ENCODE measurements around the gene PRG2. TPM values are rescaled to one million over a fixed set of nuclear protein-coding genes. Genes with fewer than 3 reads are reported as not detected.

Gene PRG2
- not detected in 2 replicates for total RNA-seq

DNA sequence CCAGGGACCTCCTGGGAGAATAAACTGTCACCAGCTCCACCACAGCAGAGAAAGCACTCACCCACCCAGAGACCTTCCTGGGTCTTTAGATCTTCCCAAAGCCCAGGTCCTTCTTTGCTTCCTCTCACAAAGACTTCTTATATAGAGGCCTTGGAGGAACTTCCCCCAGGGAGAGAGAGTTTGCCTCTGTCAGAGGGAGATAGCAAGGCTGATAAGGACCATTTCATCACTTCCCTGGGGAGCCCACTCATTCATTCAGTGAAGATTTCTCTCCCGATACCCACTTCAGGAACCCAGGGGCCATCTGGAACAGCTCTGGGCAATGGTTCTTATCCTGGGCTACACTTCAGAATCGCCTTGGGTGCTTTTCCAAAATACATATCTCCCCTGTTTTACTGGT, at the start of gene PRG2:
Gene PRG2, minus strand, starts transcription at position 116 of the 400 bp plus-strand sequence. CDS start 706 bp downstream, outside the sequence.

DNA sequence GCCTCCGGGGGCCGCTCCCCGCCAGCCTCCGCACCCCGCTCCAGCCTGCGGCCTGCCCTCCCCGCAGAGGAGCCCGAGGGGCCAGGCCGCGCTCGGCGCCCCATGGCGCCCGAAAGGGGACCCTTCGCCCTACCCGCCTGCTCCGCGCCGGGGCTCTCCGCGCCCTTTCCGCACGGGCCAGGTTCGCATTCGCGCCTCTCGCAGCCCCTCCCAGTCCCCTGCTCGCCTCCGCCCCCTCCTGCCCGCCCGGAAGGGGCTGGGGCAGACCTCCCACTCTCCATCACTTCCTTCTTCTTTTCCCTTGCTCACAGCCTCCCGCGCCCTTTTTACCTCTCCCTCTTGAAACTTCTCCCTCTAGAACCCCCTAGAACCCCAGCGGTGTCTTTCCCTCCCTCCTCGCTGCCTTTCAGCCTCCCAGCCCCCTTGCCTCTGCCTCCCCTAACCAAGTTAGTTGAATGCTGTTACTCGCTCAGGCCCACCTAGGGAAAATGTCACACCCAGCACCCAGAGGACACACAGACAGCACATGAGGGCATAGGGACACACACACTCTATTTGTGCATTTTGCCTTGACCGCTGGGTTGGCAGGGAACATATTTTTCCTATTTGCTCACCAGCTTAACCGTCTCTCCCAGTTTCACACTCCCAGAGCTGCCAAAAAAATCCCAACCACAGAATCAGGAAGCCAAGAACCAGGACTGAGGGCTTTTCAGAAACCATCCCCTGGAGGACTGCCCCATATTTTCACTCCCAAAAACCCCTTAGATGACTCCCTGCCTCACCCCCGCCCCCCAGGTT, 36.7 kb upstream of the PRG2 start, which contains the start of gene SLC43A3:
Gene SLC43A3, minus strand, starts transcription at position 193 of the 798 bp plus-strand sequence. CDS start 949 bp downstream, outside the sequence.

GRCh38 chr11:57380975-57381374, 9.5 kb downstream of the PRG2 start, which contains the start of gene PRG3:
Gene PRG3 (minus strand): TSS chr11:57381150. CDS start chr11:57380708, 442 bp downstream.

DNA sequence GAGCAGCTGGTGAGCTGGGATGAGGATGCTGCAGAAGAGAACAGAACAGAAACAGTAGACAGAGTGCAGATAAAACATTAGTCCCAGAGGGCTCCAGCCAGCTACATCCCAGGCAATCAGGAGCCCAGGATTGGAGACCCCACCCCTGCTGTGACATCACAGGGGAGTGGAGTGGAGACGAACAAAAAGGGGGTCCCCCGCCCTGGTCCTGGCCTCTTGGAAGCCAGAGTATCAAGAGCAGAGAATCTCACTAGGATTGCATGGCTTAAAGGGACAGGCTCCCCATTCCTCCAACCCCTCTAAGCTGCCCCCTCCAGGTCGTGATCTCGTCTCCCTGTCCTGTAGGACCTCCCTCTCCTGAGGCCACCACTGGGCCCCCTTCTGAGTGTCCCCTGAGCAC, 52.3 kb downstream of the PRG2 start, which contains the start of gene P2RX3:
Gene P2RX3, plus strand, starts transcription at position 211 of the 400 bp plus-strand sequence. CDS start 199 bp downstream, outside the sequence.

Other genes starting within 250 kb of the PRG2 start
- gene LRRC55, start 208.7 kb downstream of the PRG2 start, total RNA-seq = 0.17 TPM in 1 of 2 replicates, not detected in the other
- gene APLNR, start 153.4 kb downstream of the PRG2 start, total RNA-seq = 3.4 TPM in 1 of 2 replicates, not detected in the other
- 125 and 127 TPM in 2 replicates for gene TNKS1BP1, start 65.7 kb downstream of the PRG2 start, total RNA-seq
- 65.8 and 67.8 TPM in 2 replicates for gene SSRP1, start 54.8 kb downstream of the PRG2 start, total RNA-seq
- 0.43 TPM in 1 of 2 replicates, not detected in the other for gene P2RX3, start 52.3 kb downstream of the PRG2 start, total RNA-seq
- gene PRG3, start 9.5 kb downstream of the PRG2 start, total RNA-seq = not detected in 2 replicates
- 27.8 and 32.3 TPM in 2 replicates for gene SLC43A3, start 36.5 kb upstream of the PRG2 start, total RNA-seq
- 2.1 and 10.6 TPM in 2 replicates for gene RTN4RL2, start 69.9 kb upstream of the PRG2 start, total RNA-seq
- 16.6 and 29.5 TPM in 2 replicates for gene SLC43A1, start 125.1 kb upstream of the PRG2 start, total RNA-seq
- 11.1 and 23.8 TPM in 2 replicates for gene TIMM10, start 140.1 kb upstream of the PRG2 start, total RNA-seq
- not detected in 2 replicates for gene SMTNL1, start 146.9 kb upstream of the PRG2 start, total RNA-seq
- 67.3 and 149 TPM in 2 replicates for gene UBE2L6, start 177.0 kb upstream of the PRG2 start, total RNA-seq
- gene SERPING1, start 207.0 kb upstream of the PRG2 start, total RNA-seq = 440 and 806 TPM in 2 replicates